Ovary (tissue), 9 donors: ENCODE results near the gene SLC13A4. TPM values are rescaled to one million over a fixed set of nuclear protein-coding genes. Genes with fewer than 3 reads are reported as not detected.

ENCODE experiments used
- DNase-seq, 5 donors: peaks; one replicate each; pipeline ENCODE4 v3.0.0-alpha.2; 2019 to 2020
- H3K27ac ChIP-seq, 2 donors: fragments of 200-600 bp; one replicate each; pipeline versions ENCODE4 v1.5.1 to v1.8.0; 2019 to 2022
- H3K27me3 ChIP-seq: fragments of 200-600 bp; one replicate; pipeline ENCODE4 v1.8.0; 2022
- H3K36me3 ChIP-seq: fragments of 200-600 bp; sonication (generic); one replicate; pipeline ENCODE4 v1.5.1; 2019
- H3K4me1 ChIP-seq: one replicate; pipeline ENCODE4 v1.8.1; 2013; ENCODE audit warnings: mild to moderate bottlenecking, moderate library complexity; ENCODE audit not compliant: insufficient read depth
- H3K4me3 ChIP-seq: fragments of 200-600 bp; sonication (generic); one replicate; pipeline ENCODE4 v1.5.1; 2017
- H3K9me3 ChIP-seq, 2 donors: fragments of 200-600 bp in 1 of 2; sonication (generic) in 1 of 2; one replicate each; pipeline versions ENCODE4 v1.5.1 to v1.8.1; 2013 to 2019; ENCODE audit warnings: mild to moderate bottlenecking in 1 of 2, moderate library complexity in 1 of 2
- CTCF ChIP-seq, 3 donors: fragments of 450-650 bp in 2 of 3; fragments of 200-600 bp in 1 of 3; IDR thresholded peaks; one replicate each; pipeline versions ENCODE4 v1.5.1 to v1.8.0; 2016 to 2022; ENCODE audit warnings: antibody characterized with exemption in 3 of 3, mild to moderate bottlenecking in 1 of 3
- EP300 ChIP-seq: sonication (generic); formaldehyde crosslinking; IDR thresholded peaks from one replicate; pipeline ENCODE4 v1.6.1; 2017; ENCODE audit warnings: antibody characterized with exemption
- POLR2A ChIP-seq: fragments of 450-650 bp; IDR thresholded peaks from one replicate; pipeline ENCODE4 v1.6.1; 2017; ENCODE audit warnings: antibody characterized with exemption, mild to moderate bottlenecking, moderate library complexity
- WGBS, 3 donors: extraction: QIAGEN DNeasy Blood & Tissue Kit in 1 of 3; methylation state at CpG; one replicate each; pipeline versions ENCODE4 v1.1.5 to v1.1.7; 2013 to 2017; 5-methylcytosine and 5-hydroxymethylcytosine counted together
- intact Hi-C, 4 donors: fragments of 100-400 bp; cut with DNase I; formaldehyde crosslinking; loops; one replicate each; pipeline versions ENCODE4 v1.11.0 to v1.15.1; 2022 to 2023
- polyA plus RNA-seq, 2 donors: library from polyadenylated mRNA; stranded (reverse); fragments of 200-250 nt in 1 of 2; fragments of 350-450 nt in 1 of 2; fragmentation: Illumina TruSeq in 1 of 2; extraction: RNeasy Lipid Tissue Mini Kit (QIAGEN cat#74804) in 1 of 2; gene quantifications; one replicate each; pipeline ENCODE4 v1.2.3, GENCODE V29; 2013 to 2014
- total RNA-seq, 7 donors: library from RNA; depleted of rRNA in 2 of 7; stranded (reverse); fragments of >200 nt in 2 of 7; fragmentation: NEBNext Ultra II Directional in 3 of 7; extraction: Animal tissue kit (Norgen Biotek cat#: 25700) in 3 of 7; gene quantifications; one replicate each; pipeline versions ENCODE4 v1.1.0 to v1.2.4, GENCODE V29; 2016 to 2023
- donor health status: DM: no; HTN: no; CAD: no; lungs with moderate emphysema.
- donor health status: DM: no; HTN: no; CAD: no.
- donor health status: Bipolar disorder and iron deficiency.
- donor health status: DM: yes; HTN: yes; CAD: no.
- donor health status: DM: no; HTN: no; CAD: no.
- donor health status: DM: yes; HTN: yes; CAD: no.

SLC13A4 gene
- total and polyA plus RNA-seq, 9 donors, result 0.07 to 0.57 (median 0.18) TPM; not detected in 6

GRCh38 chr7:135757719-135758411, 29.9 kb upstream of the SLC13A4 start:
- Histone ChIP-seq H3K27me3 (no peaks in the 10 kb centered on the region), H3K4me1 (no peaks in the 10 kb centered on the region), H3K27ac (peak overlapping the region in 1 of 2 donors; percentile 34), H3K4me3 (peak overlapping the region; percentile 12), H3K36me3 (no peaks in the 10 kb centered on the region), H3K9me3 (no peaks in the 10 kb centered on the region)
- peak in 4 of 5 donors; percentile 32 to 60 (median 40) for DNase-seq
- intact Hi-C loops, result no loop called here
- WGBS, 3 donors, result 11 to 17% (median 15%) methylated on average over 8 of the region's 8 CpGs
- no peak for TF ChIP-seq CTCF (IDR thresholded peaks at IDR 0.05)
- TF ChIP-seq EP300, result no peak
- TF ChIP-seq POLR2A, result no peak

- no peaks in the 10 kb centered on the region for H3K9me3 ChIP-seq
- no peaks in the 10 kb centered on the region for H3K4me1 ChIP-seq
- no peak overlapping the region for H3K4me3 ChIP-seq
- 79 to 82% (median 81%) methylated on average over 5 of the region's 5 CpGs for WGBS, 3 donors
- TF ChIP-seq POLR2A, result no peak
- TF ChIP-seq EP300, result no peak
- TF ChIP-seq CTCF (IDR thresholded peaks at IDR 0.05), result no peak
- H3K27ac ChIP-seq, result no peak overlapping the region
- no peaks in the 10 kb centered on the region for H3K27me3 ChIP-seq
- no peak for DNase-seq
- no peaks in the 10 kb centered on the region for H3K36me3 ChIP-seq
- intact Hi-C loops, result no loop called here
These were observed 28.2 kb upstream of the SLC13A4 start for GRCh38 chr7:135756191-135756590.

- H3K4me3 ChIP-seq, result no peak overlapping the region
- WGBS, 3 donors, result 77 to 88% (median 87%) methylated on average over 11 of the region's 11 CpGs
- intact Hi-C loops, result no loop called here
- no peaks in the 10 kb centered on the region for H3K27me3 ChIP-seq
- H3K27ac ChIP-seq, result no peak overlapping the region
- DNase-seq, result no peak
- no peaks in the 10 kb centered on the region for H3K4me1 ChIP-seq
- H3K9me3 ChIP-seq, result no peaks in the 10 kb centered on the region
- H3K36me3 ChIP-seq, result no peaks in the 10 kb centered on the region
- TF ChIP-seq EP300 (no peak), CTCF (IDR thresholded peaks at IDR 0.05) (no peak), POLR2A (no peak)
These were observed 27.4 kb upstream of the SLC13A4 start for GRCh38 chr7:135755351-135755753.

- WGBS, 3 donors, result 91 to 95% (median 91%) methylated on average over 8 of the region's 8 CpGs
- no peaks in the 10 kb centered on the region for H3K27me3 ChIP-seq
- H3K4me3 ChIP-seq, result no peak overlapping the region
- no peak overlapping the region for H3K27ac ChIP-seq
- no peaks in the 10 kb centered on the region for H3K9me3 ChIP-seq
- no peak for DNase-seq
- no peak for TF ChIP-seq POLR2A
- TF ChIP-seq EP300, result no peak
- TF ChIP-seq CTCF (IDR thresholded peaks at IDR 0.05), result no peak
- no peaks in the 10 kb centered on the region for H3K36me3 ChIP-seq
- peaks cover 5% of the 10 kb centered on the region for H3K4me1 ChIP-seq
- intact Hi-C loops, result no loop called here
These were observed 25.8 kb upstream of the SLC13A4 start for GRCh38 chr7:135753616-135754413.
